Stimulated activated CD8-positive, alpha-beta memory T cell treated with anti-CD3 and anti-CD28 coated beads, Interleukin-12 subunit alpha, Interleukin-12 subunit beta, amount 100 ng/mL, for 1 hour (primary cell): ENCODE data around the gene C19orf85.
"Not testable (repeated sequence)": the region's sequence is repeated elsewhere in the genome, so short reads cannot be mapped to it uniquely, and the experiment has no call there.

Source experiments
- DNase-seq: peaks from one replicate; pipeline ENCODE4 v3.0.0-alpha.2; 2020; ENCODE audit warnings: low read depth

C19orf85 gene

DNA sequence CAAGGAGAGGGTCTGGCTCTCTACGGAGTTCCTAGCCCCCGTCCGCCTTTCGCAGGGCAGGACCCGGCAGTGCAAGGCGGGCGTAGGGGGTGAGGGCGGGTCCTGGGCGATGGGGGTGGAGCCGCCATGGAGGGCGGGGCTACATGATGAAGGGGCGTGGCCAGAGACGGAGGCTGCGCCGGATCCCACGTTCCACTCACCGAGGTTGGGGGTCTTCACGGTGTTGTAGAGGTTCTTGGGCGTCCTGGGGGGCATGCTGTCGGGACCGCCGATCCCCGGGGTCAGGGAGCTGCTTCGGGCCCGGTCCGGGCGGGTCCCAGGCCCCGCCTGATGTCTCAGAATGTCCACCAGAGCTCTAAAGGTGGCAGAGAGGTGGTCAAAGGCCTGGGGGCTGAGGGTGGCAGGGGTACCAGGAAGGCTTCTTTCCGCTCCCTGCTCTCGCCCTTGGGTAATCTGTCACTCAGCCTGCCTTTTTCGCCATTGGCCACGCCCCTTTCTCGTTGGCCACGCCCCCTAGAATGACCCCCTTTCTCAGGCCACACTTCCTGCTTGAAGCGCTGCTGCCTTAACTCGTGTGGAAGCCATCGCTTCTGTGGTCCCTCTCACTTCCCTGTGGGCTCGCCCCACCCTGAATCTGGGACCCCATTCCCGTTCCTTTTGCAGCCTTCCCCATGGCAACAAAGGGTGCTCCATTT is 24.0 kb downstream of the C19orf85 start:
- DNase-seq = no peak

DNA sequence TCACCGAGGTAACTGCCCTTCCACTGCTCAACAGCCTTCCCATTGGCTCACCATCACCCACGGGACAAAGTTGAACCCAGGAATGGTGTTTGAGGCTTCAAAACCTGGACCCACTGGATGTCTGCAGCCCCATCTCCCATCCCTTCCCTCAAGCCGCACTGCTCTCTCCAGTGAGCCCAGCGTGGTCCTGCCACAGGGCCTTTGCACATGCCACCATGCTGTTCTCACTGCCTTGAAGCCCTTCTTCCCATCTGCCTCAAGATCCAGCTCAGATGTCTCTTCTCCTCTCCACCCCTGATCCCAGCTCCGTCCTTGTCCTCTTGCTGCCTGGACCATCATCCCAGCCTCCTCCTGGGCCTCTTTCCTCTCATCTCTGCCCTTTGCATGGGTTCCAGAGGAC is 25.5 kb downstream of the C19orf85 start:
- no peak for DNase-seq

DNA sequence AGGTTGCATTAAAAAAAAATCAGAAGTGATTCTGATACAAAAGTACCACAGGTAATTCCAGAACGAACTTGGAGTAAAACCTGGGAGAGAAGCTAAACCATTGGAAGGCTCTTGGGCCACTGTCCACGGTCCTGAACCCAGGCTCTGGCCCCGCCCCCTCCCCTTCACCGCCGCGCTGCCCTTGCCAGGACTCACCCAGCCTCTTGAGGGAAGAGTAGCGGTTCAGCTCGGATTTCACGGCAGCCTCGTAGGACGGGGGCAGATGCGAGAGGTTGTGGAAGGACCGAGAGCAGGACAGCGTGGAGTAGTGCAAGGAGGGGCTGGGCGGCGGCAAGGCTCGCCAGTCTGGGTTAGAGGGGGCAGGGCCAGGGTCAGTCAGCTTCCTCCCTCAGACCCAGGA is 27.1 kb downstream of the C19orf85 start:
- DNase-seq = no peak

GRCh38 chr19:55436847-55437246 is 27.7 kb downstream of the C19orf85 start:
- no peak for DNase-seq

DNA sequence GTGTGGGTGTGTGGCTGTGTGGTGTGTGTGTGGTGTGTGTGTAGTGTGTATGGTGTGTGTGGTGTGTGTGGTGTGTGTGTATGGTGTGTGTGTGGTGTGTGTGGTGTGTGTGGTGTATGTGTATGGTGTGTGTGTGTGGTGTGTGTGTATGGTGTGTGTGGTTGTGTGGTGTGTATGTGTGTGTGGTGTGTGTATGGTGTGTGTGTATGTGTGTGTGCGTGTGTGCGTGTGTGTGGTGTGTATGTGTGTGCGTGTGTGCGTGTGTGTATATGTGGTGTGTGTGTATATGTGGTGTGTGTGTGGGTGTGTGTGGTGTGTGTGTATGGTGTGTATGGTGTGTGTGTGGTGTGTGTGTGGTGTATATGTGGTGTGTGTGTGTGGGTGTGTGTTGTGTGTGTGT is 29.5 kb downstream of the C19orf85 start:
- no peak for DNase-seq

GRCh38 chr19:55434356-55434919 is 30.1 kb downstream of the C19orf85 start:
- DNase-seq = no peak

DNA sequence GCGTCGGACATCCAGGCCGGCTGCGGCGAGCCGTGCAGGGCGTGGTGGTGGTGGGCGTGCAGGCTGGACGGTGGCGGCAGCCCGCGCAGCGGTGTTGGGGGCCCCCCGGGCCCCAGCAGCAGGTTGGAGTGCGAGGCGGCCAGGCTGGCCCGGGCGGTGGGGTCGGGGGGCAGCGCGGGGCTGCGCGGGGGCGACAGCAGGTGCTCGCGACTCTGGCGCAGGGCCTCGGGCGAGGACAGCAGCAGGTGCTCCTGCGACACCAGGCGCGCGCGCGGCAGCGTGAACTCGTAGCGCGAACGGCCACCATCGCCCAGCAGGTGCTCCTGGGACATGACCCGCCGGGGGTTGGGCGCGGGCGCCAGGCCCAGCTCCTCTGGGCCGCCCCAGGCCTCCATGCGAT is 31.3 kb downstream of the C19orf85 start:
- DNase-seq = no peak

DNA sequence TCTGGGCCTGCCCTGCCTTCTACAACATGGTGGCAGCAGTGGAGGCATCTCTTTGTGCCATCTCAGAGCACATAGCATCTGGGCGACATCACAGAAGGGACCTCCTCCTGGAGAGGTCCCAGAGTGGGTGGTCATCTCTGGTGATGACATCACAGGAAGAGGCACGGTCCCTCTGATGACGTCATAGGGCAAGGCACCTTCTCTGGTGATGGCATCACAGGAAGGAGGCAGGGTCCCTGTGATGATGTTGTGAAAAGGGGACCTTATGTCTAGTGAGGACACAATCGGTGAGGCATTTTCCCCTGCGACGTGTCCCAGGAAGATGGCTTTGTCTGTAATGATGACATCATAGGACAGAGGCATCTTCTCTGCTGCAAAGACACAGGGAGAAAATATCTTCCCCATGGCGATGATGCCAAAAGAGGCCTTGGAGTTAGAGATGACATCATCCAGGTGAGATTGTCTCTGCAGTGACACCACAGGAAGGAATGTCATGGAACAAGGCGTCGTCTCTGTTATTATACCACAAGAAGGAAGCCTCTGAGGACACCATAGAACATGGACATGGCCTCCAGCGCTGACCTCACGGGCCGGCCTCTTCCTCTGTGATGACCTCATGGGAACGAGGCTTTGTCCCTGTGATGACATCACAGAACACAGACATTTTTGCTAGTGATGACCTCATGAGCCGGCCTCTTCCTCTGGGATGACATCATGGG is 32.2 kb downstream of the C19orf85 start:
- DNase-seq = no peak

GRCh38 chr19:55431183-55431582 is 33.4 kb downstream of the C19orf85 start:
- DNase-seq = no peak

GRCh38 chr19:55426042-55426441 is 38.5 kb downstream of the C19orf85 start:
- DNase-seq = no peak

DNA sequence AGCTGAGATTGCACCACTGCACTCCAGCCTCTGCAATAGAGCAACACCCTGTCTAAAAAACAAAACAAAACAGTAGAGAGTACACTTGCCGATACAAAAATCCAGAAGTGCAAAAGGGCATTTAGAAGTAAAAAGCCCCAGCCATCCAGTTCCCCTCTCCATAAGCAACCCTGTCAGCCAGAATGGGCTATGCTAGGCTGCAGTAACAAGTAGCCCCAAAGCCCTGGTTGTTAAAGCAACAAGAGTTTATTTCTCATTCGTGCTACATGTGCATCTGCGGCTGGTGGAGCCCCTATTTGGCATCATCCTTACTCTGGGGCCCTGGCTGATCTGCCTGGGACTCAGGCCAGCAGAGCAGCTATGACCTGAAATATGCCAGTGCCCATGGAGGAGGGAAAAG is 40.0 kb downstream of the C19orf85 start:
- DNase-seq = no peak

- no peak for DNase-seq
Measured at GRCh38 chr19:55423225-55424005, 41.1 kb downstream of the C19orf85 start.

GRCh38 chr19:55421281-55421680 is 43.3 kb downstream of the C19orf85 start:
- DNase-seq = not testable (repeated sequence)

GRCh38 chr19:55419624-55420236 is 44.8 kb downstream of the C19orf85 start:
- DNase-seq = no peak

DNA sequence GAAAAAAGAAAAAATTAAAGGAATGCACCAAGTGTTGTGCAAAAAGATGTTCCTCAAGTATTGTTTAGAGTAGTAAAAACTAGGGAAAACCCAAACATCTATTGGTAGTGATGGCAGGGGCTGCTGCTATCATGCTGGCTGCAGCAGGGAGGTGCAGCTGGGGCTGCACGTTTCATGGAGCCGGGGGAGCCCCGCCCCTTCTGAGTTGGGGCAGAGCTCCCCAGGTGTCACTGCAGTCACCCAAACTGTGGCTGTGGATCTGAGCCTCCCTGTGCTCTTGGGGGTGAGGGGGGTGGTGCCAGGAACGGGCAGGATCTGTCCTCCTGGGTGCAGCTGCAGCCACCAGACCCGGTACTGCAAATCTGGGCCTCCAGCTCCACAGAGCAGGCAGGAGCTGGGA is 45.4 kb downstream of the C19orf85 start:
- DNase-seq = no peak

DNA sequence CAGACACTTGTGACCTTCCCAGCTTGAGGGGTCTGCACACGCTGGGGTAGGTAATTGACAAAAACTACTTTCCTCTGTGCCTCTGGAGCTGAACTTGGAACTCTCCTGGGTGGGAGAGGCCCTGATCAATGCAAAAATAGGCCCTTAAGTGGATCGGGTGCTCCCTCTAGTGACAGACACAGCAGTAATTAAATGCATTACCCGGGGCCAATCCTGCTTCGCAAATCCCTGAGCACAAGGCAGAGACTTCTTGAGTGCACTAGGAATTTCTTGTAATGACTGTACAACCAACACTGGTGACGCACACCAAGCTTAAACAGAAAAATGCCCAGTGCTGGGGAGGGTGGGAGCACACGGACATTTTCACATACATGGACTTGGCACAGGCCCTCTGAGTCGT is 46.4 kb downstream of the C19orf85 start:
- peak; percentile 24 for DNase-seq
